ENCODE results near the gene SPRYD3. TPM values are rescaled to one million over a fixed set of nuclear protein-coding genes. Genes with fewer than 3 reads are reported as not detected.

Gene SPRYD3
- total and polyA plus RNA-seq, 2 of the 4 experiments (the other 2 are of a cell fraction), result 25.6 to 27.8 TPM

GRCh38 chr12:53034459-53034858, 44.7 kb downstream of the SPRYD3 start:
- H4K20me1 ChIP-seq (ENCODE audit: insufficient read depth, low read length), result peaks cover 14% of the 10 kb centered on the region
- in situ Hi-C loops (cut with MboI; ENCODE audit: low sequenced_read_pairs), result no loop called here
- no peaks in the 10 kb centered on the region for H3K27me3 ChIP-seq (ENCODE audit: control insufficient read depth, insufficient read depth, low read length)
- CTCF ChIA-PET, result no interaction called here
- intact Hi-C loops (cut with micrococcal nuclease), result no loop called here
- H3K4me1 ChIP-seq (ENCODE audit: control insufficient read depth, insufficient read depth, low read length), result no peaks in the 10 kb centered on the region
- H3K56ac ChIP-seq (ENCODE audit: extremely low read depth, insufficient read depth, low read length), result no peak overlapping the region
- 60% methylated on average over 4 of the region's 8 CpGs; no CpG with 5 or more reads in 1 of the 2 experiments for WGBS, 2 experiments (ENCODE audit: extremely low coverage in 2 of 2, insufficient read length in 1 of 2)
- no peak overlapping the region for H2BK120ac ChIP-seq (ENCODE audit: low read depth, low read length)
- H2BK20ac ChIP-seq (ENCODE audit: low read depth, low read length), result no peak overlapping the region
- no peak overlapping the region for H4K8ac ChIP-seq (ENCODE audit: low read depth in 2 of 2, low read length in 2 of 2)
- H4K91ac ChIP-seq (ENCODE audit: insufficient read depth, low read depth, low read length), result no peak overlapping the region
- no peaks in the 10 kb centered on the region for H3K9me3 ChIP-seq (ENCODE audit: control insufficient read depth, insufficient read depth, low read length)
- H2BK15ac ChIP-seq (ENCODE audit: low read depth, low read length), result no peak overlapping the region
- no peak overlapping the region for H3K4ac ChIP-seq (ENCODE audit: low read depth, low read length)
- no peak overlapping the region for H3K9ac ChIP-seq (ENCODE audit: low read depth, low read length)
- no peak overlapping the region for H3K18ac ChIP-seq (ENCODE audit: low read depth, low read length)
- H2AK9ac ChIP-seq (replicated peaks; ENCODE audit: low read depth, low read length, poor library complexity), result no peak overlapping the region
- H3K36me3 ChIP-seq (ENCODE audit: control insufficient read depth, insufficient read depth, low read length), result peaks cover 72% of the 10 kb centered on the region
- H2AK5ac ChIP-seq (ENCODE audit: low read depth, low read length), result no peak overlapping the region
- H3K4me2 ChIP-seq (ENCODE audit: low read depth, low read length), result no peak overlapping the region
- H3K23ac ChIP-seq (ENCODE audit: low read depth, low read length), result no peak overlapping the region
- DNase-seq (no peak), ATAC-seq (ENCODE audit: low read depth) (no peak)
- no peak overlapping the region for H2AFZ ChIP-seq (replicated peaks; ENCODE audit: low read length, poor library complexity)
- no peak overlapping the region for H3K4me3 ChIP-seq (ENCODE audit: insufficient read depth, low read depth, low read length)
- no peak overlapping the region for H2BK5ac ChIP-seq (ENCODE audit: low read depth, low read length, poor library complexity, severe bottlenecking)
- no peak for TF ChIP-seq MAZ (IDR thresholded peaks at IDR 0.05; ENCODE audit: borderline replicate concordance, low read depth, low read length)
- no peak for TF ChIP-seq CEBPB (IDR thresholded peaks at IDR 0.05; ENCODE audit: low read depth, low read length)
- TF ChIP-seq FOS (IDR thresholded peaks at IDR 0.05; ENCODE audit: low read depth, low read length), result no peak
- no peak for TF ChIP-seq NFE2L2 (IDR thresholded peaks at IDR 0.05; ENCODE audit: low read depth, low read length)
- TF ChIP-seq MXI1 (IDR thresholded peaks at IDR 0.05; ENCODE audit: borderline replicate concordance, low read depth, low read length), result no peak
- TF ChIP-seq CHD1 (IDR thresholded peaks at IDR 0.05; ENCODE audit: low read depth, low read length), result no peak
- TF ChIP-seq RFX5 (IDR thresholded peaks at IDR 0.05; ENCODE audit: low read depth, low read length), result no peak
- TF ChIP-seq, protein P1, sequence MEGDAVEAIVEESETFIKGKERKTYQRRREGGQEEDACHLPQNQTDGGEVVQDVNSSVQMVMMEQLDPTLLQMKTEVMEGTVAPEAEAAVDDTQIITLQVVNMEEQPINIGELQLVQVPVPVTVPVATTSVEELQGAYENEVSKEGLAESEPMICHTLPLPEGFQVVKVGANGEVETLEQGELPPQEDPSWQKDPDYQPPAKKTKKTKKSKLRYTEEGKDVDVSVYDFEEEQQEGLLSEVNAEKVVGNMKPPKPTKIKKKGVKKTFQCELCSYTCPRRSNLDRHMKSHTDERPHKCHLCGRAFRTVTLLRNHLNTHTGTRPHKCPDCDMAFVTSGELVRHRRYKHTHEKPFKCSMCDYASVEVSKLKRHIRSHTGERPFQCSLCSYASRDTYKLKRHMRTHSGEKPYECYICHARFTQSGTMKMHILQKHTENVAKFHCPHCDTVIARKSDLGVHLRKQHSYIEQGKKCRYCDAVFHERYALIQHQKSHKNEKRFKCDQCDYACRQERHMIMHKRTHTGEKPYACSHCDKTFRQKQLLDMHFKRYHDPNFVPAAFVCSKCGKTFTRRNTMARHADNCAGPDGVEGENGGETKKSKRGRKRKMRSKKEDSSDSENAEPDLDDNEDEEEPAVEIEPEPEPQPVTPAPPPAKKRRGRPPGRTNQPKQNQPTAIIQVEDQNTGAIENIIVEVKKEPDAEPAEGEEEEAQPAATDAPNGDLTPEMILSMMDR (conservative IDR thresholded peaks at IDR 0.05; ENCODE audit: low read depth, low read length), result no peak
- TF ChIP-seq ELK1 (IDR thresholded peaks at IDR 0.05; ENCODE audit: borderline replicate concordance, low read depth, low read length), result no peak
- TF ChIP-seq RAD21 (IDR thresholded peaks at IDR 0.05; ENCODE audit: low read length), result no peak
- no peak for TF ChIP-seq POLR2A (IDR thresholded peaks at IDR 0.05; ENCODE audit: low read depth, low read length)
- TF ChIP-seq RCOR1 (IDR thresholded peaks at IDR 0.05; ENCODE audit: insufficient replicate concordance, low read length), result no peak
- TF ChIP-seq BHLHE40 (IDR thresholded peaks at IDR 0.05; ENCODE audit: low read depth, low read length), result no peak
- no peak overlapping the region for H3K27ac ChIP-seq (ENCODE audit: insufficient read depth, low read length)
- no peaks in the 10 kb centered on the region for H3K9me1 ChIP-seq (ENCODE audit: insufficient read depth, low read length)
- no peak overlapping the region for H4K5ac ChIP-seq (ENCODE audit: low read depth, low read length)
- POLR2A ChIA-PET (ENCODE audit: unreplicated experiment), result no interaction called here
- dilution Hi-C loops (cut with HindIII; ENCODE audit: low sequenced_read_pairs, unreplicated experiment), result no loop called here
- BruUV-seq (replicated peaks), result no TSS peak
- peaks cover 8 to 32% of the 10 kb centered on the region in 2 experiments for H3K79me1 ChIP-seq (ENCODE audit: low read depth in 1 of 2, low read length in 2 of 2)
- no peak overlapping the region for H3K14ac ChIP-seq (replicated peaks; ENCODE audit: low read depth, low read length)

All from IMR-90 (cell line).